ENCODE data around the gene ANO3. TPM values are rescaled to one million over a fixed set of nuclear protein-coding genes. Genes with fewer than 3 reads are reported as not detected.

The ANO3 gene
- total and polyA plus RNA-seq, 8 donors = 0.06 to 1.1 (median 0.67) TPM

GRCh38 chr11:26420331-26420730, 88.4 kb downstream of the ANO3 start:
- Histone ChIP-seq H3K9me3 (no peaks in the 10 kb centered on the region), H3K27ac (no peak overlapping the region), H3K36me3 (no peaks in the 10 kb centered on the region), H3K27me3 (no peaks in the 10 kb centered on the region), H3K4me1 (no peaks in the 10 kb centered on the region), H3K4me3 (no peak overlapping the region)
- intact Hi-C loops (cut with DNase I) = no loop called here
- WGBS, 2 donors = 13 to 20% methylated on average over 1 of the region's 1 CpG
- ATAC-seq (no peak), DNase-seq (no peak), FAIRE-seq (no peak)
- no peak for TF ChIP-seq CTCF (IDR thresholded peaks at IDR 0.05)

GRCh38 chr11:26424255-26424654, 92.3 kb downstream of the ANO3 start:
- WGBS, 2 donors = 3 to 21% methylated on average over 1 of the region's 1 CpG
- H3K4me3 ChIP-seq = no peak overlapping the region
- ATAC-seq (no peak), DNase-seq (no peak), FAIRE-seq (no peak)
- H3K27ac ChIP-seq = no peak overlapping the region
- intact Hi-C loops (cut with DNase I) = no loop called here
- no peaks in the 10 kb centered on the region for H3K27me3 ChIP-seq
- no peaks in the 10 kb centered on the region for H3K4me1 ChIP-seq
- H3K9me3 ChIP-seq = no peaks in the 10 kb centered on the region
- H3K36me3 ChIP-seq = no peaks in the 10 kb centered on the region
- no peak for TF ChIP-seq CTCF (IDR thresholded peaks at IDR 0.05)

- no peak for FAIRE-seq
- Histone ChIP-seq H3K27me3 (no peaks in the 10 kb centered on the region), H3K9me3 (no peaks in the 10 kb centered on the region), H3K4me3 (no peak overlapping the region), H3K27ac (no peak overlapping the region), H3K36me3 (no peaks in the 10 kb centered on the region), H3K4me1 (no peaks in the 10 kb centered on the region)
- intact Hi-C loops (cut with DNase I) = no loop called here
- ATAC-seq = no peak
- DNase-seq = no peak
- no peak for TF ChIP-seq CTCF (IDR thresholded peaks at IDR 0.05)
- WGBS, 2 donors = 68 to 79% methylated on average over 5 of the region's 5 CpGs
These were observed 107.9 kb downstream of the ANO3 start for GRCh38 chr11:26439854-26440253.

GRCh38 chr11:26442131-26442530, 110.2 kb downstream of the ANO3 start:
- FAIRE-seq = no peak

GRCh38 chr11:26443617-26444016, 111.7 kb downstream of the ANO3 start:
- no peaks in the 10 kb centered on the region for H3K9me3 ChIP-seq
- no peak overlapping the region for H3K4me3 ChIP-seq
- H3K36me3 ChIP-seq = no peaks in the 10 kb centered on the region
- ATAC-seq (no peak), FAIRE-seq (no peak), DNase-seq (no peak)
- TF ChIP-seq CTCF (IDR thresholded peaks at IDR 0.05) = no peak
- intact Hi-C loops (cut with DNase I) = no loop called here
- 17 to 22% methylated on average over 3 of the region's 3 CpGs for WGBS, 2 donors
- H3K27ac ChIP-seq = no peak overlapping the region
- H3K27me3 ChIP-seq = no peaks in the 10 kb centered on the region
- H3K4me1 ChIP-seq = no peaks in the 10 kb centered on the region

More at GRCh38 chr11:26442131-26442530, 110.2 kb downstream of the ANO3 start:
- DNase-seq (no peak), ATAC-seq (no peak)
- no peaks in the 10 kb centered on the region for H3K36me3 ChIP-seq
- no peak overlapping the region for H3K4me3 ChIP-seq
- no peaks in the 10 kb centered on the region for H3K27me3 ChIP-seq
- no peak for TF ChIP-seq CTCF (IDR thresholded peaks at IDR 0.05)
- H3K9me3 ChIP-seq = no peaks in the 10 kb centered on the region
- intact Hi-C loops (cut with DNase I) = no loop called here
- no peaks in the 10 kb centered on the region for H3K4me1 ChIP-seq
- H3K27ac ChIP-seq = no peak overlapping the region
- WGBS, 2 donors = 43 to 60% methylated on average over 2 of the region's 2 CpGs

All from pancreas (tissue), 10 donors.